HCT116 (cell line): ENCODE results near the gene SRGAP1. TPM values are rescaled to one million over a fixed set of nuclear protein-coding genes. Genes with fewer than 3 reads are reported as not detected.

Experiments used
- ATAC-seq: fragments of 200-7000 bp; cut with Tn5 transposase; 2 replicates; pipeline ENCODE4 v1.9.1; 2020; ENCODE audit warnings: mild to moderate bottlenecking, moderate library complexity
- BruUV-seq: library from RNA; stranded (reverse); fragments of 400-500 nt; replicated peaks from 2 replicates; lab custom pipeline; 2021; lab: Mats Ljungman, UMichigan
- CTCF ChIA-PET: fragments of 300-600 bp; sonication (Branson Sonifier 250); formaldehyde crosslinking; loops from one replicate; lab custom pipeline; 2021; ENCODE audit warnings: antibody characterized with exemption; lab: Charles Lee
- POLR2A ChIA-PET: fragments of 300-600, 350-600 bp; sonication (Branson Sonifier 250); formaldehyde crosslinking; loops from one replicate; lab custom pipeline; 2021; ENCODE audit warnings: antibody characterized with exemption; lab: Charles Lee
- RAD21 ChIA-PET, 2 experiments: fragments of 300-600 bp; sonication (Branson Sonifier 250); formaldehyde crosslinking; loops; one replicate each; lab custom pipeline; 2023; ENCODE audit warnings: low total read pairs in 2 of 2; ENCODE audit not compliant: uncharacterized antibody in 2 of 2, unreplicated experiment in 2 of 2, low non-redundant PET in 1 of 2; lab: Charles Lee
- DNase-seq: peaks from one replicate; pipeline ENCODE4 v3.0.0-alpha.2; 2010; ENCODE audit warnings: low read depth, low spot score
- H2AFZ ChIP-seq: fragments of 200-600 bp; shearing (Covaris generic), sonication (generic); 2 replicates; pipeline ENCODE4 v1.6.1; 2017; ENCODE audit warnings: low read depth, mixed run types, mixed read lengths, antibody characterized with exemption, low read length; ENCODE audit not compliant: poor library complexity, severe bottlenecking
- H3K27ac ChIP-seq: 2 replicates; pipeline ENCODE4 v1.5.1; 2012; ENCODE audit warnings: low read depth, low read length
- H3K27me3 ChIP-seq: fragments of 200-600 bp; sonication (generic); 2 replicates; pipeline ENCODE4 v1.6.1; 2016; ENCODE audit warnings: mixed run types, low read length, mixed read lengths; ENCODE audit not compliant: insufficient read depth
- H3K36me3 ChIP-seq, 2 experiments: fragments of 200-500 bp in 1 of 2; fragments of 200-600 bp in 1 of 2; sonication (Bioruptor generic) in 1 of 2; sonication (generic) in 1 of 2; 2 replicates each; pipeline versions ENCODE4 v1.5.1 to v1.6.1; 2014 to 2016; ENCODE audit warnings: low read length in 2 of 2, inconsistent platforms in 1 of 2, mixed read lengths in 1 of 2, mixed run types in 1 of 2; ENCODE audit not compliant: insufficient read depth in 2 of 2, control insufficient read depth in 1 of 2
- H3K4me1 ChIP-seq, 2 experiments: fragments of 200-600 bp in 1 of 2; sonication (generic) in 1 of 2; 2 replicates each; pipeline versions ENCODE4 v1.5.1 to v1.6.1; 2012 to 2017; ENCODE audit warnings: low read length in 2 of 2, inconsistent platforms in 1 of 2, mild to moderate bottlenecking in 1 of 2, mixed read lengths in 1 of 2, mixed run types in 1 of 2, moderate library complexity in 1 of 2; ENCODE audit not compliant: insufficient read depth in 2 of 2, control insufficient read depth in 1 of 2
- H3K4me2 ChIP-seq: fragments of 200-600 bp; sonication (generic); 2 replicates; pipeline ENCODE4 v1.6.1; 2017; ENCODE audit warnings: mixed run types, low read length, mixed read lengths
- H3K4me3 ChIP-seq, 2 experiments: fragments of 200-600 bp in 1 of 2; sonication (generic) in 1 of 2; replicated peaks in 1 of 2; 2 replicates each; pipeline ENCODE4 v1.5.1; 2011 to 2016; ENCODE audit warnings: low read length in 2 of 2, control low read depth in 1 of 2, low read depth in 1 of 2, mild to moderate bottlenecking in 1 of 2, mixed read lengths in 1 of 2, mixed run types in 1 of 2
- H3K79me2 ChIP-seq: fragments of 200-600 bp; sonication (generic); 2 replicates; pipeline ENCODE4 v1.6.1; 2017; ENCODE audit warnings: mild to moderate bottlenecking, mixed run types, low read length, moderate library complexity, mixed read lengths; ENCODE audit not compliant: insufficient read depth
- H3K9ac ChIP-seq: fragments of 200-600 bp; sonication (generic); 2 replicates; pipeline ENCODE4 v1.6.1; 2016; ENCODE audit warnings: low read length, mixed read lengths
- H3K9me2 ChIP-seq: fragments of 200-600 bp; sonication (generic), shearing (Covaris generic); 2 replicates; pipeline ENCODE4 v1.6.1; 2017; ENCODE audit warnings: mixed run types, mild to moderate bottlenecking, moderate library complexity; ENCODE audit not compliant: insufficient read depth
- H3K9me3 ChIP-seq, 2 experiments: fragments of 200-500 bp in 1 of 2; fragments of 200-600 bp in 1 of 2; sonication (Bioruptor generic) in 1 of 2; sonication (generic) in 1 of 2; 2 replicates each; pipeline ENCODE4 v1.6.1; 2014 to 2017; ENCODE audit warnings: low read length in 2 of 2, mixed read lengths in 2 of 2, inconsistent platforms in 1 of 2, low read depth in 1 of 2, mild to moderate bottlenecking in 1 of 2, mixed run types in 1 of 2, moderate library complexity in 1 of 2; ENCODE audit not compliant: control insufficient read depth in 1 of 2, insufficient read depth in 1 of 2
- H4K20me1 ChIP-seq: fragments of 200-600 bp; sonication (generic), shearing (Covaris generic); 2 replicates; pipeline ENCODE4 v1.6.1; 2017; ENCODE audit warnings: mixed run types, mild to moderate bottlenecking, moderate library complexity; ENCODE audit not compliant: insufficient read depth
- CBX3 ChIP-seq: IDR thresholded peaks from 2 replicates; pipeline ENCODE4 v1.6.1; 2012; ENCODE audit warnings: low read depth
- CEBPB ChIP-seq: IDR thresholded peaks from 2 replicates; pipeline ENCODE4 v1.6.1; 2012; ENCODE audit warnings: low read depth
- EGR1 ChIP-seq: IDR thresholded peaks from 2 replicates; pipeline ENCODE4 v1.6.1; 2012; ENCODE audit warnings: low read depth
- ELF1 ChIP-seq: IDR thresholded peaks from 2 replicates; pipeline ENCODE4 v1.6.1; 2012; ENCODE audit warnings: low read depth, borderline replicate concordance
- EZH2 ChIP-seq: fragments of 200-600 bp; sonication (generic); IDR thresholded peaks from 2 replicates; pipeline ENCODE4 v1.6.1; 2017; ENCODE audit warnings: antibody characterized with exemption, mixed run types
- EZH2phosphoT487 ChIP-seq: fragments of 200-600 bp; IDR thresholded peaks from 2 replicates; pipeline ENCODE4 v1.6.1; 2018; ENCODE audit warnings: antibody characterized with exemption, borderline replicate concordance
- FOSL1 ChIP-seq: IDR thresholded peaks from 2 replicates; pipeline ENCODE4 v1.6.1; 2012; ENCODE audit warnings: low read depth
- JUND ChIP-seq: IDR thresholded peaks from 2 replicates; pipeline ENCODE4 v1.6.1; 2012
- MAX ChIP-seq: IDR thresholded peaks from 2 replicates; pipeline ENCODE4 v1.6.1; 2012
- POLR2A ChIP-seq: IDR thresholded peaks from 2 replicates; pipeline ENCODE4 v1.7.0; 2011; ENCODE audit warnings: borderline replicate concordance; ENCODE audit not compliant: insufficient read depth, insufficient read length; ENCODE audit errors: extremely low read depth
- RAD21 ChIP-seq: IDR thresholded peaks from 2 replicates; pipeline ENCODE4 v1.6.1; 2012; ENCODE audit warnings: low read depth, mild to moderate bottlenecking
- REST ChIP-seq: IDR thresholded peaks from 2 replicates; pipeline ENCODE4 v1.6.1; 2012; ENCODE audit warnings: low read depth
- SIN3A ChIP-seq: IDR thresholded peaks from 2 replicates; pipeline ENCODE4 v1.6.1; 2012; ENCODE audit warnings: low read depth
- SP1 ChIP-seq: IDR thresholded peaks from 2 replicates; pipeline ENCODE4 v1.6.1; 2012; ENCODE audit warnings: low read depth
- SRF ChIP-seq: IDR thresholded peaks from 2 replicates; pipeline ENCODE4 v1.6.1; 2012; ENCODE audit warnings: low read depth
- TCF7L2 ChIP-seq: IDR thresholded peaks from 2 replicates; pipeline ENCODE4 v1.7.0; 2011; ENCODE audit warnings: borderline replicate concordance, inconsistent platforms; ENCODE audit not compliant: insufficient read depth, insufficient read length; ENCODE audit errors: extremely low read depth
- YY1 ChIP-seq: IDR thresholded peaks from 2 replicates; pipeline ENCODE4 v1.6.1; 2011; ENCODE audit warnings: low read length, low read depth, moderate library complexity, mild to moderate bottlenecking; ENCODE audit not compliant: insufficient replicate concordance; ENCODE audit errors: extremely low read depth
- ZBTB33 ChIP-seq: IDR thresholded peaks from 2 replicates; pipeline ENCODE4 v1.6.1; 2011; ENCODE audit warnings: mild to moderate bottlenecking, low read length, moderate library complexity; ENCODE audit not compliant: insufficient replicate concordance; ENCODE audit errors: extremely low read depth
- ZFX ChIP-seq: fragments of 450-650 bp; IDR thresholded peaks from 2 replicates; pipeline ENCODE4 v1.6.1; 2017
- ZNF274 ChIP-seq: fragments of 200-500 bp; sonication (Bioruptor generic); IDR thresholded peaks from 2 replicates; pipeline ENCODE4 v1.6.1; 2014; ENCODE audit warnings: mild to moderate bottlenecking, low read depth, low read length, inconsistent platforms
- intact Hi-C: fragments of 100-400 bp; cut with micrococcal nuclease; formaldehyde crosslinking; loops from 2 replicates; pipeline ENCODE4 v1.10.0; 2022
- total RNA-seq: library from RNA; stranded (reverse); gene quantifications from one replicate; pipeline ENCODE4 v1.2.1, GENCODE V29; 2021; ENCODE audit not compliant: unreplicated experiment

The SRGAP1 gene
- total RNA-seq, 1 experiment from 2014 or later: 16.6 TPM

GRCh38 chr12:63944034-63944579 lies 99.6 kb downstream of the SRGAP1 start:
- RAD21 ChIA-PET: no interaction called here
- intact Hi-C loops: no loop called here
- POLR2A ChIA-PET: no interaction called here
- Histone ChIP-seq H3K36me3 (no peaks in the 10 kb centered on the region), H3K9me2 (0 out of 2 replicates have a peak, but pooled peaks cover 3% of the 10 kb centered on the region), H4K20me1 (no peaks in the 10 kb centered on the region), H3K9ac (no peak overlapping the region), H3K4me2 (no peak overlapping the region), H3K9me3 (no peaks in the 10 kb centered on the region), H3K27ac (no peak overlapping the region), H3K27me3 (no peaks in the 10 kb centered on the region), H2AFZ (no peak overlapping the region), H3K79me2 (peaks cover 39% of the 10 kb centered on the region), H3K4me1 (peaks cover 0 to 7% of the 10 kb centered on the region in 2 experiments; a peak in 1 of 4 replicates), H3K4me3 (no peak overlapping the region)
- CTCF ChIA-PET: no interaction called here
- no peak for DNase-seq
- no TSS peak for BruUV-seq
- TF ChIP-seq POLR2A (no peak), EGR1 (no peak), ZFX (no peak), SIN3A (no peak), EZH2phosphoT487 (no peak), CEBPB (no peak), SRF (no peak), ELF1 (no peak), EZH2 (no peak), TCF7L2 (no peak), YY1 (no peak), SP1 (no peak), ZBTB33 (no peak), CBX3 (no peak), RAD21 (no peak), JUND (no peak), ZNF274 (no peak), REST (no peak), FOSL1 (no peak), MAX (no peak)
- ATAC-seq: no peak
